Suprapubic skin (tissue), 4 donors: ENCODE results near the gene TEDC2. TPM values are rescaled to one million over a fixed set of nuclear protein-coding genes. Genes with fewer than 3 reads are reported as not detected.

Source experiments
- DNase-seq, 2 donors: peaks; one replicate each; pipeline ENCODE4 v3.0.0-alpha.2; 2019; ENCODE audit warnings: low spot score in 2 of 2
- H3K27ac ChIP-seq: fragments of 200-600 bp; sonication (generic); one replicate; pipeline ENCODE4 v1.5.1; 2019
- H3K27me3 ChIP-seq: fragments of 200-600 bp; sonication (generic); one replicate; pipeline ENCODE4 v1.5.1; 2019
- H3K36me3 ChIP-seq: fragments of 200-600 bp; sonication (generic); one replicate; pipeline ENCODE4 v1.5.1; 2019
- H3K4me1 ChIP-seq: fragments of 200-600 bp; sonication (generic); one replicate; pipeline ENCODE4 v1.5.1; 2019
- H3K4me3 ChIP-seq: fragments of 200-600 bp; sonication (generic); one replicate; pipeline ENCODE4 v1.5.1; 2019; ENCODE audit warnings: mild to moderate bottlenecking
- H3K9me3 ChIP-seq: fragments of 200-600 bp; sonication (generic); one replicate; pipeline ENCODE4 v1.5.1; 2019
- CTCF ChIP-seq, 2 donors: fragments of 200-600 bp in 1 of 2; fragments of 450-650 bp in 1 of 2; sonication (generic) in 1 of 2; IDR thresholded peaks; one replicate each; pipeline ENCODE4 v1.5.1; 2016 to 2019; ENCODE audit warnings: antibody characterized with exemption in 2 of 2, mild to moderate bottlenecking in 1 of 2, moderate library complexity in 1 of 2
- EP300 ChIP-seq: sonication (generic); formaldehyde crosslinking; IDR thresholded peaks from one replicate; pipeline ENCODE4 v1.6.1; 2017; ENCODE audit warnings: antibody characterized with exemption
- POLR2A ChIP-seq, 2 donors: fragments of 450-650 bp; IDR thresholded peaks; one replicate each; pipeline ENCODE4 v1.6.1; 2017; ENCODE audit warnings: antibody characterized with exemption in 2 of 2, mild to moderate bottlenecking in 2 of 2, moderate library complexity in 2 of 2
- POLR2AphosphoS5 ChIP-seq, 3 donors: sonication (generic); formaldehyde crosslinking; IDR thresholded peaks; one replicate each; pipeline ENCODE4 v1.6.1; 2017; ENCODE audit warnings: antibody characterized with exemption in 3 of 3
- WGBS: methylation state at CpG from one replicate; pipeline ENCODE4 v1.1.5; 2018; 5-methylcytosine and 5-hydroxymethylcytosine counted together
- total RNA-seq, 4 donors: library from RNA; depleted of rRNA; stranded (reverse); fragments of >200 nt; gene quantifications; one replicate each; pipeline ENCODE4 v1.1.0, GENCODE V29; 2016

The TEDC2 gene
- total RNA-seq, 4 donors from 2014 or later = 1.4 to 2.2 (median 1.6) TPM; not detected in 1

DNA sequence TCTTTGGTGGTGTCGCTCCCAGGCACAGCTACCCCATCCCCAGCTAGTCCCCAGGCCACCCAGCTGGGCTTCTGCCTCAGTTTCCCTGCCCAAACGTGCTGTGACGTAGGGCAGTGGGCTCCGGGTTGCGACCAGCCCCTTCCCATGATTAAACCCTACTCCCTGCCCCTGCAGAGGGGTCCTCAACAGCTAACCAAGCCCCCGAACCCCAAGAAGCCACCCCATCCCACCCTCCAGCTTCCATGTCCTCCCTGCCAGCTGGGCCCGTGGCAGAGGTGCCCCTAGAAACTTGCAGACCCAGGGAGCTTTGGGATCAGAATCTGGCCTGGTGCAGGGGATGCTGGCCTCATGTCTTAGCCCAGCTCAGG lies 10.3 kb downstream of the TEDC2 start:
- H3K4me1 ChIP-seq = peaks cover 68% of the 10 kb centered on the region
- no peaks in the 10 kb centered on the region for H3K36me3 ChIP-seq
- TF ChIP-seq CTCF (IDR thresholded peaks at IDR 0.05) (no peak), POLR2AphosphoS5 (IDR thresholded peaks at IDR 0.05) (no peak), POLR2A (IDR thresholded peaks at IDR 0.05) (no peak), EP300 (no peak)
- DNase-seq = no peak
- H3K9me3 ChIP-seq = no peaks in the 10 kb centered on the region
- WGBS = 100% methylated on average over 1 of the region's 7 CpGs
- peaks cover 17% of the 10 kb centered on the region for H3K27me3 ChIP-seq
- no peak overlapping the region for H3K27ac ChIP-seq
- H3K4me3 ChIP-seq = no peak overlapping the region

DNA sequence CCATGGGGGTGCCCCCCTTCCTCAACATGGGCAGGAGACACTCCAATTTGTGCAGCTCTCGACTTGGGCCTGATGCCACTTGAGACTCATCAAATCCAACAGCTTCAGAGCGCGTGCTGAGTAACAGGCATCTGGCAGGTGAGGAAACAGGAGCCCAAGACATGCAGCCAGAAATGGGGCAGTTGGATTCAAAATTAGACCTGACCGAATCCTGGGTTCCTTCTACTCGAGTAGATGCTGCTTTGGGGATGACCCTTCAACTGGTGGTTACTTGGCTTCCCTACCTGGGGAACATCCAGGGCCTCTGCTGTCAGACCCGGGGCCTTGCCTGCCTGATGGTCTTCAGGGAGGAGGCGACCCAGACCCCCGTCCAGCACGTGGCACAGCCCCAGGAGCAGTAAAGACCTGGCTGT lies 10.7 kb downstream of the TEDC2 start:
- no peaks in the 10 kb centered on the region for H3K9me3 ChIP-seq
- no peak overlapping the region for H3K27ac ChIP-seq
- WGBS = 39% methylated on average over 2 of the region's 9 CpGs
- H3K36me3 ChIP-seq = no peaks in the 10 kb centered on the region
- TF ChIP-seq CTCF (IDR thresholded peaks at IDR 0.05) (no peak), POLR2AphosphoS5 (IDR thresholded peaks at IDR 0.05) (no peak), EP300 (no peak), POLR2A (IDR thresholded peaks at IDR 0.05) (no peak)
- peaks cover 21% of the 10 kb centered on the region for H3K27me3 ChIP-seq
- H3K4me1 ChIP-seq = peaks cover 72% of the 10 kb centered on the region
- peak overlapping the region; percentile 35 for H3K4me3 ChIP-seq
- DNase-seq = no peak

- TF ChIP-seq POLR2A (IDR thresholded peaks at IDR 0.05) (no peak), POLR2AphosphoS5 (IDR thresholded peaks at IDR 0.05) (no peak), EP300 (no peak), CTCF (IDR thresholded peaks at IDR 0.05) (no peak)
- Histone ChIP-seq H3K36me3 (no peaks in the 10 kb centered on the region), H3K4me1 (peaks cover 77% of the 10 kb centered on the region), H3K27me3 (peaks cover 26% of the 10 kb centered on the region), H3K9me3 (no peaks in the 10 kb centered on the region), H3K4me3 (peak within 1 kb of the TSS; percentile 35), H3K27ac (no peak within 1 kb of the TSS)
- WGBS = 3% methylated on average over 30 of the region's 59 CpGs
- DNase-seq = no peak
Observed at GRCh38 chr16:2471016-2471652, 11.2 kb downstream of the TEDC2 start, which contains the start of gene NTN3. Gene NTN3 (plus strand): TSS chr16:2471297. CDS start chr16:2471702, 405 bp downstream.

GRCh38 chr16:2471653-2472487 lies 12.0 kb downstream of the TEDC2 start:
- 45% methylated on average over 10 of the region's 61 CpGs for WGBS
- H3K27me3 ChIP-seq = peaks cover 26% of the 10 kb centered on the region
- H3K36me3 ChIP-seq = no peaks in the 10 kb centered on the region
- H3K9me3 ChIP-seq = no peaks in the 10 kb centered on the region
- no peak for TF ChIP-seq POLR2AphosphoS5 (IDR thresholded peaks at IDR 0.05)
- no peak for TF ChIP-seq POLR2A (IDR thresholded peaks at IDR 0.05)
- no peak for TF ChIP-seq CTCF (IDR thresholded peaks at IDR 0.05)
- no peak for TF ChIP-seq EP300
- no peak overlapping the region for H3K27ac ChIP-seq
- H3K4me3 ChIP-seq = peak overlapping the region; percentile 35
- peaks cover 80% of the 10 kb centered on the region for H3K4me1 ChIP-seq
- DNase-seq = no peak

DNA sequence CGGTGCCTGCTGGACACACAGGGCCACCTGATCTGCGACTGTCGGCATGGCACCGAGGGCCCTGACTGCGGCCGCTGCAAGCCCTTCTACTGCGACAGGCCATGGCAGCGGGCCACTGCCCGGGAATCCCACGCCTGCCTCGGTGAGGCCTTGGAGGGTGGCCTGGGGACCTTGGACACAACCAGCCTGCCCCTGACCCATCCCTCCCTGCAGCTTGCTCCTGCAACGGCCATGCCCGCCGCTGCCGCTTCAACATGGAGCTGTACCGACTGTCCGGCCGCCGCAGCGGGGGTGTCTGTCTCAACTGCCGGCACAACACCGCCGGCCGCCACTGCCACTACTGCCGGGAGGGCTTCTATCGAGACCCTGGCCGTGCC lies 12.6 kb downstream of the TEDC2 start:
- no peaks in the 10 kb centered on the region for H3K36me3 ChIP-seq
- no peak for TF ChIP-seq POLR2A (IDR thresholded peaks at IDR 0.05)
- TF ChIP-seq EP300 = no peak
- TF ChIP-seq CTCF (IDR thresholded peaks at IDR 0.05) = no peak
- TF ChIP-seq POLR2AphosphoS5 (IDR thresholded peaks at IDR 0.05) = no peak
- peak in 1 of 2 donors; percentile 68 for DNase-seq
- H3K27ac ChIP-seq = no peak overlapping the region
- no peaks in the 10 kb centered on the region for H3K9me3 ChIP-seq
- peaks cover 23% of the 10 kb centered on the region for H3K27me3 ChIP-seq
- no peak overlapping the region for H3K4me3 ChIP-seq
- 92% methylated on average over 22 of the region's 27 CpGs for WGBS
- H3K4me1 ChIP-seq = peaks cover 75% of the 10 kb centered on the region
